GM21528 (cell line): ENCODE data around the gene POLR2L.

Experiments
- ATAC-seq: cut with Tn5 transposase; IDR thresholded peaks from one replicate; pipeline ENCODE4 v1.9.1; 2021; ENCODE audit warnings: mild to moderate bottlenecking, moderate library complexity; ENCODE audit not compliant: unreplicated experiment, low FRiP score

Gene POLR2L

GRCh38 chr11:842370-843002, at the start of gene POLR2L, which contains the start of gene TSPAN4:
Gene POLR2L, minus strand, starts transcription at chr11:842529. Its CDS starts 21 bp downstream, at chr11:842508.
Gene TSPAN4, plus strand, starts transcription at chr11:842852. Its CDS starts 7,453 bp downstream, at chr11:850305.
- peak; percentile 57 for ATAC-seq

GRCh38 chr11:890794-891540, 48.6 kb upstream of the POLR2L start:
- no peak for ATAC-seq

- ATAC-seq: no peak
Observed at GRCh38 chr11:889687-890475, 47.6 kb upstream of the POLR2L start.

GRCh38 chr11:889257-889656, 46.9 kb upstream of the POLR2L start:
- no peak for ATAC-seq

GRCh38 chr11:888310-889212, 46.2 kb upstream of the POLR2L start:
- no peak for ATAC-seq

GRCh38 chr11:887589-887988, 45.3 kb upstream of the POLR2L start:
- no peak for ATAC-seq

- ATAC-seq: no peak
Observed at GRCh38 chr11:886568-886967, 44.2 kb upstream of the POLR2L start.

GRCh38 chr11:884578-885070, 42.3 kb upstream of the POLR2L start:
- no peak for ATAC-seq

- no peak for ATAC-seq
Observed at GRCh38 chr11:883527-883926, 41.2 kb upstream of the POLR2L start.

GRCh38 chr11:882596-882995, 40.3 kb upstream of the POLR2L start:
- ATAC-seq: no peak

GRCh38 chr11:880447-880846, 38.1 kb upstream of the POLR2L start:
- no peak for ATAC-seq

- no peak for ATAC-seq
Observed at GRCh38 chr11:877565-877964, 35.2 kb upstream of the POLR2L start.

- no peak for ATAC-seq
Observed at GRCh38 chr11:876545-876944, 34.2 kb upstream of the POLR2L start.

GRCh38 chr11:875769-876301, 33.5 kb upstream of the POLR2L start:
- no peak for ATAC-seq

GRCh38 chr11:875203-875602, 32.9 kb upstream of the POLR2L start:
- ATAC-seq: no peak

- ATAC-seq: no peak
Observed at GRCh38 chr11:873706-874105, 31.4 kb upstream of the POLR2L start.

GRCh38 chr11:872799-873198, 30.5 kb upstream of the POLR2L start:
- ATAC-seq: no peak

GRCh38 chr11:871472-871871, 29.1 kb upstream of the POLR2L start:
- no peak for ATAC-seq

- no peak for ATAC-seq
Observed at GRCh38 chr11:870418-870817, 28.1 kb upstream of the POLR2L start.

- no peak for ATAC-seq
Observed at GRCh38 chr11:870127-870413, 27.7 kb upstream of the POLR2L start.
